ENCODE data around the gene TCP11L1. TPM values are rescaled to one million over a fixed set of nuclear protein-coding genes. Genes with fewer than 3 reads are reported as not detected.
"Not testable (repeated sequence)": the region's sequence is repeated elsewhere in the genome, so short reads cannot be mapped to it uniquely, and the experiment has no call there.

TCP11L1 gene
- total RNA-seq, 1 donor from 2014 or later = 9.0 TPM

DNA sequence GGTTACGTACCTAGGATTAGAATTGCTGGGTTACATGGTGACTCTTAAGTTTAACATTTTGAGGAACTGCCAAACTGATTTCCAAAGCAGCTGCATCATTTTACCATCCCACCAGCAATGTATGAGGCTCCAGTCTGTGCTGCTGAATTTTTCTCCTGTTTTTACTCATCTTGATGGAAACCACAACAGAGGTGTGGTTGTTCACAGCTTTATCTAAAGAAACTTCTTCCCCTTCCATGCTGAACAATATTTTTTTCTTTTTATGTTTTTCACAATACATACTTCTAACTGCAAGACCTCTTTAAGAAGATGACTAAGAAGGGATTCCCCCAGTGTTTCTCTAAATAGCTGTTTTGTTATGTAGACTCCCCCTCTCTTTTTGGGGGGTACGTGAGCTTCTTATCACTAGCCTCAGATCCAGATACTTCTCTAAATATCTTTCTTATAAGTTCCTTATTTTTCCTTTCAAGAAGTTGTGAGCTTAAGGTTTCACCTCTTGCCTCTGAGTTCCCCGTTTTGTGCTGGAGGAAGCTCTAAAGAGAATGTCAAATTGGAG is 24.0 kb downstream of the TCP11L1 start:
- DNase-seq (ENCODE audit: low spot score) = no peak
- intact Hi-C loops (cut with DNase I) = no loop called here

- DNase-seq (ENCODE audit: low spot score) = no peak
- intact Hi-C loops (cut with DNase I) = no loop called here
Observed at GRCh38 chr11:33064033-33064825, 24.9 kb downstream of the TCP11L1 start.

- intact Hi-C loops (cut with DNase I) = loop anchor here (5.0 kb wide), 1 partner anchor 108 kb away; no protein-coding TSS in a partner anchor
- no peak for DNase-seq (ENCODE audit: low spot score)
Observed at GRCh38 chr11:33064866-33065265, 25.5 kb downstream of the TCP11L1 start.

GRCh38 chr11:33065445-33066178 is 26.2 kb downstream of the TCP11L1 start:
- peak; percentile 84 for DNase-seq (ENCODE audit: low spot score)
- intact Hi-C loops (cut with DNase I) = loop anchor here (5.0 kb wide), 1 partner anchor 108 kb away; no protein-coding TSS in a partner anchor

DNA sequence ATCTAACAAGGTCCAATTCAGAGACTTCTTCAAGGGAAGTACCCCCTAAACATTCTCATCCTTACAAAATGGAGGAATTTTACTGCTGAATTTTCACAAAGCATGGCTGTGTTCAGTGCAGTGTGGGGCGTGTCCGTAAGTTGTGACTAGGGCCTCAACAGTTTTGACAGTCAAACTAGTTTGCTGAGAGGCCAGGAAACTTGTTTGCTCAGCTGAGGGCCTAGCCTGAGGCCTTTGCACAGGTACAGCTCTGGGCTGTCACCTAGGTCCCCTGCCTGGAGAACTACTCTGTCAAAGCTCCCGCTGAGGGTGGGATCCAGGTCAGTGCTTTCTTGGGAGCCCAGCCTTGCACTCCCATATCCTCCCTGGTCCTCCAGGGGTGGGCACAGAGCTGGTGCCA is 27.9 kb downstream of the TCP11L1 start:
- intact Hi-C loops (cut with DNase I) = loop anchor here (5.0 kb wide), 1 partner anchor 110 kb away; no protein-coding TSS in a partner anchor
- DNase-seq (ENCODE audit: low spot score) = no peak

DNA sequence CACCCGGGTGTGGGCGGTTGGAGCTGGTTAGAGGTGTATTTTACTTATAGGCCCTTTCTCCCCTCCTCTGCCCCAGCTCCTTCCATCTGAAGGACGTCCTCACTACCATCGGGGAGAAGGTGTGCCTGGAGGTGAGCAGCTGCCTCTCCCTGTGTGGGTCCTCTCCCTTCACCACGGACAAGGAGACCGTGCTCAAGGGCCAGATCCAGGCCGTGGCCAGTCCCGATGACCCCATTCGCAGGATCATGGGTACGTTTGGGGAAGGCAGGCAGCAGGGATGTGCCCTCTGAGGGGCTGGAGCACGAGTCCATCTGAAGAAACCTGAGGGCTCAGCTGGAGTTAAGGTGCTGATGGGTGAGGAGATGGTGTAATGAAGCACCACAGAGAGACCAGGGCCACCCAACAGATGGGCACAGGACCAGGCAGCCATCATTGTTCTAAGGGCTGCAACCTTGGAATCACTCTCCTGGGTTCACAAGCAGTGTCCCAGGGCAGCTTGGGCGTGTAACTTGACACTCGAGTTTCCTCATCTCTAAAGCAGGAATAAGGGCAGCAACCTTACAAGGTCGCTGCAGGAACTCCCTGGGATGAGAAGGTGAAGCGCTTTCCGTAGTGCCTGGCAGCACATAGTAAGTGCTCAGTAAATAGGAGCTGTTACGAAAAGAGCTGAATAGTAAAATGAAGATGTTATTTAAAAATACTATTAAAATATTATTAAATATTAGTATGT is 29.4 kb downstream of the TCP11L1 start:
- no peak for DNase-seq (ENCODE audit: low spot score)

GRCh38 chr11:33072465-33072864 is 33.1 kb downstream of the TCP11L1 start:
- DNase-seq (ENCODE audit: low spot score) = no peak
- intact Hi-C loops (cut with DNase I) = no loop called here

More for the DNA sequence above, 29.4 kb downstream of the TCP11L1 start:
- intact Hi-C loops (cut with DNase I) = loop anchor here (5.0 kb wide), 1 partner anchor 111 kb away; no protein-coding TSS in a partner anchor

DNA sequence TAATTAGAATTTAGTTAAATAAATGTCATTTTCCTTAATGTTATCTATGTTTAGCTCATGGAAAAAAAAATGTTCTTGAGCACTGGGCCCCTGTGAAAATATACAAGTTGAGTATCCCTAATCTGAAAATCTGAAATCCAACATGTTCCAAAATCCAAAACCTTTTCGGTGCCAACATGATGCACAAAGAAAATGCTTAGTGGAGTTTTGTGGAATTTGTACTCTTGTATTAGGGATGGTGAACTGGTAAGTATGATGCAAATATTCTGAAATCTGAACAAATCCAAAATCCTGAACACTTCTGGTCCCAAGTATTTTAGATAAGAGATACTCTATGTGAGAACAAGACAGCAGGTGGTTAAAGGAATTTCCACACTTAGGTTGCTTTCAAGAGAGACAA is 44.5 kb downstream of the TCP11L1 start:
- no peak for DNase-seq (ENCODE audit: low spot score)
- intact Hi-C loops (cut with DNase I) = no loop called here

DNA sequence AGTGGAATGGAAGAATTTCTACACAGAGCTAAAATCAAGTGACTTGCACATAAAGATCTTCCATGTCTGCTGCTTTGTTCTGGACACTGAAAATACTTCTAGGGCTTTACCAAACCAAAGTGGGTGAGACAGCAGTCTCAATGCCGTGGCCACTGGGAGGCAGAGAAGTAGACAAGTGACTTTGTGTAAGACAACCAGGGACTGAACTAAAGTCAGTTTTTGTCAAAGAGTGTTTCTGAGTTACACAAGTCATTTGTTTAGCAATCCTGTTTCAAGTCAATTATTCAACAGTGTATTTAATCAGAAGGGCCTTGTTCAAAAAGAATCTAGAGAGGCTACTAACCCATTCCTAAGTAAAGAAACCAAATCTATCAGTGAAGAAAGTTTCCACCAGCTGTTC is 46.6 kb downstream of the TCP11L1 start:
- DNase-seq (ENCODE audit: low spot score) = no peak
- intact Hi-C loops (cut with DNase I) = no loop called here

- intact Hi-C loops (cut with DNase I) = no loop called here
- DNase-seq (ENCODE audit: low spot score) = no peak
Observed at GRCh38 chr11:33089776-33090175, 50.4 kb downstream of the TCP11L1 start.

DNA sequence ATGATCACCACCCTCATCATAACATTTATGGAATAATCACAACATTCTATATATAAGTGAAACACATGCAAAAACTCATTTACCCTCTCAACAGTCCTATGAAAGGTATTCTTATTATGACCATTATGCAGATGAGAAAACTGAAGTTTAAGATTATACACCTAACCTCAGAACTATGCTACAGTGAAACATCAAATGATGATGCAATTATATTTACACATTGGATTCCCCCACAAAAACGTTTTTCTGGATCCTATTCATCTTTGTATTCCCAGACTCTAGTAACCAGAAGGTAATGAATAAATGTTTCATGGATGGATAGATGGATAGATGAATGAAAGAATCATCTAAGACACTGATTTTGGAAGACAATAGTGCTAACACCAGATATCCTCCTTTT is 54.8 kb downstream of the TCP11L1 start:
- no peak for DNase-seq (ENCODE audit: low spot score)
- intact Hi-C loops (cut with DNase I) = no loop called here

GRCh38 chr11:33103836-33104235 is 64.5 kb downstream of the TCP11L1 start:
- intact Hi-C loops (cut with DNase I) = no loop called here
- no peak for DNase-seq (ENCODE audit: low spot score)

- DNase-seq (ENCODE audit: low spot score) = no peak
- intact Hi-C loops (cut with DNase I) = no loop called here
Observed at GRCh38 chr11:33109294-33109895, 70.0 kb downstream of the TCP11L1 start.

GRCh38 chr11:33110083-33110482 is 70.7 kb downstream of the TCP11L1 start:
- no peak for DNase-seq (ENCODE audit: low spot score)
- intact Hi-C loops (cut with DNase I) = no loop called here

DNA sequence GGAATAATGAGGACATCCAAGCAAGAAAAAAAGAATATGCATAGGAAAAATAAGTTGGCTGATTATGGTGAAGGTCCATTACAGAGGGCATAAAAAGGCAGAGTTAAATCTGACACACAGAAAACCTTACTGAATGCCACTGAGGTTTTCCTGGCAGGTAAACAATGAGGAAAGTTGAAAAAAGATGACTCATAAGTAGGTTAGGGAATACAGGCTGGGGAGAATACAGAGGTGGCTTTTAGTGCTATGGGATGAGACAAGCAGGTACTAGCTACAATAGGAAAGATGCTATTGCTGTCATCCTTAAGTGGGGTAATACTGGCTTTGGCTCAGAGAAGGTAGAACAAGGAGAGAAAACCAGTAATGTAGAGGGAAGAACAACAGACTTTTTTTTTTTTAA is 77.2 kb downstream of the TCP11L1 start:
- no peak for DNase-seq (ENCODE audit: low spot score)
- intact Hi-C loops (cut with DNase I) = no loop called here

DNA sequence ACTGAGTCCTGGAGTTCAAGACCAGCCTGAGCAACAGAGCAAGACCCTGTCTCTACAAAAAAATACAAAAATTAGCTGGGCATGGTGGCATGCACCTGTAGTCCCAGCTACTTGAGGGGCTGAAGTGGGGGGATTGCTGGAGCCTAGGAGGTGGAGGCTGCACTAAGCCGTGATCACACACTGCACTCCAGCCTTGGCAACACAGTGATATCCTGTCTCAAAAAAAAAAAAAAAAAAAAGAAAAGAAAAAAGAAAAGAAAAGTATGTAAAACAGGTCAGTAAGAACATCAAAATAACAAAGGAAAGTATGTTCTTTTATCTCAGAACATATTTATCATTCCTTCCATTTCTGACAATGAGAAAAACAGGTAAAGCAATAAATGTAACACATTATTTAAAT is 83.3 kb downstream of the TCP11L1 start:
- intact Hi-C loops (cut with DNase I); DNase-seq (ENCODE audit: low spot score): not testable (repeated sequence)
